ENCODE measurements around the gene TRNAU1AP.
"Not testable (repeated sequence)": the region's sequence is repeated elsewhere in the genome, so short reads cannot be mapped to it uniquely, and the experiment has no call there.

The TRNAU1AP gene

GRCh38 chr1:28595412-28596191 lies 42.7 kb downstream of the TRNAU1AP start:
- no peak for DNase-seq (ENCODE audit: low spot score)
- TF ChIP-seq, protein P1, sequence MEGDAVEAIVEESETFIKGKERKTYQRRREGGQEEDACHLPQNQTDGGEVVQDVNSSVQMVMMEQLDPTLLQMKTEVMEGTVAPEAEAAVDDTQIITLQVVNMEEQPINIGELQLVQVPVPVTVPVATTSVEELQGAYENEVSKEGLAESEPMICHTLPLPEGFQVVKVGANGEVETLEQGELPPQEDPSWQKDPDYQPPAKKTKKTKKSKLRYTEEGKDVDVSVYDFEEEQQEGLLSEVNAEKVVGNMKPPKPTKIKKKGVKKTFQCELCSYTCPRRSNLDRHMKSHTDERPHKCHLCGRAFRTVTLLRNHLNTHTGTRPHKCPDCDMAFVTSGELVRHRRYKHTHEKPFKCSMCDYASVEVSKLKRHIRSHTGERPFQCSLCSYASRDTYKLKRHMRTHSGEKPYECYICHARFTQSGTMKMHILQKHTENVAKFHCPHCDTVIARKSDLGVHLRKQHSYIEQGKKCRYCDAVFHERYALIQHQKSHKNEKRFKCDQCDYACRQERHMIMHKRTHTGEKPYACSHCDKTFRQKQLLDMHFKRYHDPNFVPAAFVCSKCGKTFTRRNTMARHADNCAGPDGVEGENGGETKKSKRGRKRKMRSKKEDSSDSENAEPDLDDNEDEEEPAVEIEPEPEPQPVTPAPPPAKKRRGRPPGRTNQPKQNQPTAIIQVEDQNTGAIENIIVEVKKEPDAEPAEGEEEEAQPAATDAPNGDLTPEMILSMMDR (IDR thresholded peaks at IDR 0.05; ENCODE audit: extremely low read depth, missing control alignments), result no peak

DNA sequence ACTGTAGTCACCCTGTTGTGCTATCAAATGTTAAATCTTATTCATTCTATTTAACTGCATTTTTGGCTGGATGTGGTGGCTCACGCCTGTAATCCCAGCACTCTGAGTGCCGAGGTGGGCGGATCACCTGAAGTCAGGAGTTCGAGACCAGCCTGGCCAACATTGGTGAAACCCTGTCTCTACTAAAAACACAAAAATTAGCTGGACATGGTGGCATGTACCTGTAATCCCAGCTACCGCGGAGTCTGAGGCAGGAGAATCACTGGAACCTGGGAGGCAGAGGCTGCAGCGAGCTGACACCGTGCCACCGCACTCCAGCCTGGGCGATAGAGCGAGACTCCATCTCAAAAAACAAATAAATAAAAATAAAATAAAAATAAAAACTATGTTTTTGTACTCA lies 43.4 kb downstream of the TRNAU1AP start:
- not testable (repeated sequence) for DNase-seq (ENCODE audit: low spot score)

- DNase-seq (ENCODE audit: low spot score), result no peak
- TF ChIP-seq, protein P1 (IDR thresholded peaks at IDR 0.05; ENCODE audit: extremely low read depth, missing control alignments), result no peak
These were observed 48.8 kb downstream of the TRNAU1AP start for GRCh38 chr1:28601696-28602095.

- peak; percentile 54 for DNase-seq (ENCODE audit: low spot score)
These were observed 49.9 kb downstream of the TRNAU1AP start for GRCh38 chr1:28602536-28603439.

DNA sequence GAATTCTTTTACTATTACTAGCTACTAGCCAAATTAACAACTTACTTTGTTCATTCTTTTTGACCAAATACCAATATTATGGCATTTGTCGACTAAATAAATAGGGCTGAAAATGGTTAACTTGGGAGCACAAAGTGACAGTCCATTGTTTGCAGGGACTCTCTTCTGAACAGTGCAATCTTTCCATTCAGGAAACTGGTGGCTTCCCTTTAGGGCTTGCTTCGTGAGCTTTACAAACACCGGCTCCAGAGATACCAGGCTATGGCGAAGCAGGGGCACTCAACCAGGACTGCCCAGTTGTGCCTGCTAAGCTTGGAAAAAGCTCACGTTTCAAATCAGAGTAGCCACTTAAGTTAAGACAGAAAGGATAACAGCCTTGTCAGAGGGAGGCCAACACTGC lies 51.5 kb downstream of the TRNAU1AP start:
- DNase-seq (ENCODE audit: low spot score), result no peak
- TF ChIP-seq, protein P1 (IDR thresholded peaks at IDR 0.05; ENCODE audit: extremely low read depth, missing control alignments), result no peak

More at GRCh38 chr1:28602536-28603439, 49.9 kb downstream of the TRNAU1AP start:
- TF ChIP-seq, protein P1 (IDR thresholded peaks at IDR 0.05; ENCODE audit: extremely low read depth, missing control alignments), result peak; percentile 60

DNA sequence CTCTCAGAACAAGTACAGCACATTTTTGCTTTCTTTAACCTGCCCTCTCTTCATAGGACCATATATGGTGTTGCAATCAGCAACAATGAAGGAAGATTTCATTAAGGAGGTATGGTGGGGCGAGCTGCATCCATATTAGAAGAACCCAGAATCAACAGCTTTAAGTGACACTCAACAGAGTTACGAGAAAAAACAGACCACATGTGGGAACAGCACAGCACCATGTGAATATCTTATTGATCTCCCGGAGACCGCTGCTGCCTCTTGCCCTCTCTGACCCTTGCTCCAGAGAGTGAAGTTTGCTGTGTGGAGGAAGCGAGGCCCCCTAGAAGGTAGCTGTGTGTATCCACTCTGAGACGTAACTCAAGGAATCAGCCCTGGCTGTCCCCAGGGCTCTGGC lies 52.1 kb downstream of the TRNAU1AP start:
- TF ChIP-seq, protein P1 (IDR thresholded peaks at IDR 0.05; ENCODE audit: extremely low read depth, missing control alignments), result no peak
- DNase-seq (ENCODE audit: low spot score), result no peak

GRCh38 chr1:28606771-28607170 lies 53.9 kb downstream of the TRNAU1AP start:
- no peak for DNase-seq (ENCODE audit: low spot score)
- TF ChIP-seq, protein P1 (IDR thresholded peaks at IDR 0.05; ENCODE audit: extremely low read depth, missing control alignments), result no peak
